Glomerular endothelial cell (primary cell): ENCODE measurements around the gene PPP2R2C. TPM values are rescaled to one million over a fixed set of nuclear protein-coding genes. Genes with fewer than 3 reads are reported as not detected.

Source experiments
- DNase-seq: peaks from one replicate; pipeline ENCODE4 v3.0.0-alpha.2; 2011; ENCODE audit warnings: low read depth, low spot score; ENCODE audit errors: extremely low read depth
- total RNA-seq: library from RNA; depleted of rRNA; stranded (reverse); fragments of >200 nt; gene quantifications from 2 replicates; pipeline ENCODE4 v1.2.3, GENCODE V29; 2015

PPP2R2C gene
- total RNA-seq, 1 donor from 2014 or later, result 0.41 TPM

GRCh38 chr4:6449746-6450369, 22.6 kb downstream of the PPP2R2C start:
- DNase-seq, result no peak

GRCh38 chr4:6449335-6449734, 23.1 kb downstream of the PPP2R2C start:
- no peak for DNase-seq

GRCh38 chr4:6448476-6449170, 23.8 kb downstream of the PPP2R2C start:
- DNase-seq, result no peak

- DNase-seq, result no peak
Measured at GRCh38 chr4:6447672-6448171, 24.7 kb downstream of the PPP2R2C start.

GRCh38 chr4:6446538-6447451, 25.6 kb downstream of the PPP2R2C start:
- no peak for DNase-seq

- DNase-seq, result no peak
Measured at GRCh38 chr4:6446130-6446482, 26.3 kb downstream of the PPP2R2C start.

- DNase-seq, result no peak
Measured at GRCh38 chr4:6445403-6446129, 26.8 kb downstream of the PPP2R2C start.

- DNase-seq, result no peak
Measured at GRCh38 chr4:6444582-6444981, 27.8 kb downstream of the PPP2R2C start.

GRCh38 chr4:6443035-6444023, 29.1 kb downstream of the PPP2R2C start:
- no peak for DNase-seq

GRCh38 chr4:6442555-6442954, 29.9 kb downstream of the PPP2R2C start:
- DNase-seq, result no peak

- no peak for DNase-seq
Measured at GRCh38 chr4:6441758-6442157, 30.7 kb downstream of the PPP2R2C start.

GRCh38 chr4:6441202-6441582, 31.2 kb downstream of the PPP2R2C start:
- no peak for DNase-seq

GRCh38 chr4:6440506-6441201, 31.8 kb downstream of the PPP2R2C start:
- DNase-seq, result no peak

- no peak for DNase-seq
Measured at GRCh38 chr4:6439120-6439762, 33.2 kb downstream of the PPP2R2C start.

GRCh38 chr4:6437826-6438238, 34.6 kb downstream of the PPP2R2C start:
- DNase-seq, result no peak

GRCh38 chr4:6435010-6435409, 37.4 kb downstream of the PPP2R2C start:
- DNase-seq, result no peak

- no peak for DNase-seq
Measured at GRCh38 chr4:6430927-6431326, 41.5 kb downstream of the PPP2R2C start.

GRCh38 chr4:6427439-6428090, 44.8 kb downstream of the PPP2R2C start:
- DNase-seq, result no peak
